Stimulated activated naive CD8-positive, alpha-beta T cell treated with anti-CD3 and anti-CD28 coated beads, Interleukin-15, Interleukin-2, amounts not matched to agents 100 ng/mL and 50 ng/mL, for 24 hours (primary cell): ENCODE results near the gene PTPRQ.

ENCODE experiments used
- H3K27ac Mint-ChIP-seq: one replicate; pipeline ENCODE4 v1.8.0; 2021; ENCODE audit warnings: mild to moderate bottlenecking, mixed read lengths
- H3K27me3 Mint-ChIP-seq: one replicate; pipeline ENCODE4 v1.8.0; 2021; ENCODE audit warnings: mixed read lengths
- H3K36me3 Mint-ChIP-seq: one replicate; pipeline ENCODE4 v1.8.0; 2021; ENCODE audit warnings: low read depth, mixed read lengths
- H3K4me1 Mint-ChIP-seq: one replicate; pipeline ENCODE4 v1.8.0; 2021; ENCODE audit warnings: low read depth, mixed read lengths
- H3K4me3 Mint-ChIP-seq: one replicate; pipeline ENCODE4 v1.8.0; 2021; ENCODE audit warnings: mild to moderate bottlenecking, mixed read lengths
- H3K9me3 Mint-ChIP-seq: one replicate; pipeline ENCODE4 v1.8.0; 2021; ENCODE audit warnings: mixed read lengths

Gene PTPRQ

DNA sequence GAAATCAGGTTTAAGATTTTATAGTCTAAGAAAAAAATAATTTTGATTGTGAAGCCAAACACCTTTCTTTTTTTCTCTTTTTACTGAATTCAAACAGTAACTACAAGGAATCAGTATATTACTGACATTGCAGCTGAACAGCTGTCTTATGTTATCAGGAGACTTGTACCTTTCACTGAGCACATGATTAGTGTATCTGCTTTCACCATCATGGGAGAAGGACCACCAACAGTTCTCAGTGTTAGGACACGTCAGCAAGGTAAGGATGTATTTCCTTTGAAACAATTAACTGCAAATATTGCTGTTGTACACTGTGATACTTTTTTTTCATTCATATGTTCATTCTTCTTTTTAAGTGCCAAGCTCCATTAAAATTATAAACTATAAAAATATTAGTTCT is 50.8 kb downstream of the PTPRQ start:
- H3K27ac Mint-ChIP-seq: no peak overlapping the region
- H3K9me3 Mint-ChIP-seq: peaks cover 1% of the 10 kb centered on the region
- H3K27me3 Mint-ChIP-seq: no peaks in the 10 kb centered on the region
- no peaks in the 10 kb centered on the region for H3K4me1 Mint-ChIP-seq
- no peaks in the 10 kb centered on the region for H3K36me3 Mint-ChIP-seq
- no peak overlapping the region for H3K4me3 Mint-ChIP-seq

DNA sequence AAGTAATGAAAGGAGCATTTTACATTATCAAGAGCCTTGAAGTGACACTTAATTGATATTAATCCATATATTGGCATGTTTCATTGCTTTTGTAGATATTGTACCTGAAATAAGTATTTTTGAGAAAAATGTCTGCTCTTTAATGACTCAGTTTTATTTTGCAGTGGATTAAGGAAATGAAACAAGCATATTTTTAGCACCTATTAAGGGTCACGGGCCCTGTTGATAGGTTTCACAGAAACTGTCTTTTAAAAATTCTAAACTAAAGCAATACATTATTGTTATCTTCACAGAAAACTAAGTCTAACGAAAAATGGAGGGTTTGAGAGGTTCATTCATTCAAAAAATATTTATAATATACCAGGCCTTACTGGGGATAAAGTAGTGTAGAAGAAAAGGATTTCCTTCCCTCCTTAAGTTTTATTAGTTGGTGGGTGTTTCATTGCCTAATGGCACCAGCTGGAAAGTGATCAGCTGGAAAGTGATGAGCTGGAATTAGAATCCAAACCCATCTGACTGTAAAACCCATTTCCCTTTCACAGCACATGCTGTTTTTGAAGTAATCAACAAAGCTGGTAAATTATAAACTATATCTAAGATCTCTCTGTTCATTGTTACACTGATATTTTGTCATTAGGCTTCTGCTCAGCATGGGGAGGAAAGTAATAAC is 54.2 kb downstream of the PTPRQ start:
- no peaks in the 10 kb centered on the region for H3K4me1 Mint-ChIP-seq
- no peak overlapping the region for H3K4me3 Mint-ChIP-seq
- no peaks in the 10 kb centered on the region for H3K9me3 Mint-ChIP-seq
- H3K27ac Mint-ChIP-seq: no peak overlapping the region
- H3K36me3 Mint-ChIP-seq: no peaks in the 10 kb centered on the region
- no peaks in the 10 kb centered on the region for H3K27me3 Mint-ChIP-seq

DNA sequence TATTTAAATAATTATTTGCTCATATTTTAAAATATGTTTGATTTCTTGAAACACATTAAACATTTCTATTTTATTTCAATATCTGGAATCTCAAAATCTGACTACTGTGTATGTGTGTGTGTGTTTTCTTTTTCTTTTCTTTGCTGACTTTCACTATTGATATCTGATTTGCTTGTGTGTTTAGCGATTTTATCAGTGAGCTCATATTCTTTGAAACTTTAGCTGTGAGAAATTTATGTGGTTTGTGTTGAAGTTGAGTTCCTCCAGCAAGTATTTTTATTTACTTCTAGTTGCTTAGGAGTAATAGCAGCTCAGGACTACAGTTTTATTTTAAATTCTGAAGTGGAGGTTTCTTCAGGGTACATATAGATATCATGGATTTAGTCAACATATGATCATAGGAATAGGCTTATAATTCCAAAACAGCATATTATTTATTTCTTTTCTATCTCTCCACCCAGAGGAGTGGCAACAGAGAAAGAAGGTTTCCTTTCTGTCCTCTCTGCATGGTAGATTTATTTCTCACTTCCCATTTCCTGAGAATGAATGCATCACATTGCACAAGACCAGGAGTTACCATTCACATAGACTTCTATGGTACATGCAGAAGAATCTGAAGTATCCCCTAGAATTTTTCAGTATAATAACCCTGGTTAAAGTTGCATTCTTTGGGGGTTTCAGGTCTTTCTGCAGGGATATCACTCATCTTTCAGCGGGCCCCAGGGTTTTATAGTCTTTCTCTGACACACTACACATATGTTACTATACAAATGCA is 60.5 kb downstream of the PTPRQ start:
- H3K9me3 Mint-ChIP-seq: peaks cover 4% of the 10 kb centered on the region
- no peaks in the 10 kb centered on the region for H3K4me1 Mint-ChIP-seq
- no peaks in the 10 kb centered on the region for H3K36me3 Mint-ChIP-seq
- no peak overlapping the region for H3K4me3 Mint-ChIP-seq
- no peaks in the 10 kb centered on the region for H3K27me3 Mint-ChIP-seq
- no peak overlapping the region for H3K27ac Mint-ChIP-seq

DNA sequence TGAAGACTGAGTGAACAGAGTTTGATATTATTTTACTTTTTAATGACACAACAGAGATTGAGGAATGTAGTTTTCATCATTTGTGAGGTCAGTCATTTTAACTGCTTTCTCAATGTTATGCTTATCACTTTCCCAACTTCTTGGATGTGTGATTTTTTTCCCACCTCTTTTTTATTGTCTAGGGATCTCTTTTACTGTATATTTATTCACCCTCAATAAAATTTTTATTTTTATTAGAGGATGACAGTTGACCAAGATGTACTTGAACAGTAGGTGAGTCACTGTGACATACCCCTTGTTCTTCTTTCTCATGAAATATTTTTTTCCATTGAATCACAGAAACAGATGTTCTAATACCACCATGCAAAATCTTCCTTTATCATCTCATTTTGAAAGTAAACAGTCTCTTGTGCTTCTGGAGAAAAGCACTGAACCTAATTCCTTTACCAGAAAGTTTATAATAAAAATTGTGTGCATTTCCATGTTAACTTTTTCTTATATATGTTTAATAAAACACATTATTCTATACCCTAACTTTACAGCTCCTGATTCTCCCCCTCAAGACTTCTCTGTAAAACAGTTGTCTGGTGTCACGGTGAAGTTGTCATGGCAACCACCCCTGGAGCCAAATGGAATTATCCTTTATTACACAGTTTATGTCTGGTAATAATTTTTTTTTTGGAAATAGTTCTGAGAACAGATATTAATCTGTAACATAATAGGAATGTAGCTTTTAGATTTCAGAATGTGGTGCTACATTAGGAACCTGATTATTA is 65.9 kb downstream of the PTPRQ start:
- H3K27me3 Mint-ChIP-seq: no peaks in the 10 kb centered on the region
- H3K36me3 Mint-ChIP-seq: no peaks in the 10 kb centered on the region
- no peak overlapping the region for H3K4me3 Mint-ChIP-seq
- H3K4me1 Mint-ChIP-seq: no peaks in the 10 kb centered on the region
- H3K9me3 Mint-ChIP-seq: no peaks in the 10 kb centered on the region
- H3K27ac Mint-ChIP-seq: no peak overlapping the region

DNA sequence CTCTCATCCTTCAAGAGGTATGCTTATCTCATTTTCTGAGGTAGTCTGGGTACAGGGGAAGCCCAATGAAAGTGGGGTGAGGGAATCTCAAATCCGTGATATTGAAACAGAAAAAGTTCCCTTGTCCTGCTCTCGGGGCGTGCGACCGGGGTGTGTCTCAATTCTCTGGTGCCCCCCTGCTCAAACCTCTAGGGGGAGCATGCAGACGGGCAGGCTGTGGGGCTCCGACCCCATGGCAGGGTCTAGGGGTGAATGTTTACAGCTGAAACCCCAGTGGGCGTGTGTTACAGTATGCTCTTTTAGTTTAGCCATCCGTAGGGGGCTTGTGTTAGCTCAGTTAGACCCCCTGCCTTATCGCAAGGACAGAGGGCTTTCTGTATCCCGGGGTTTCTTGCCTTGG is 68.7 kb downstream of the PTPRQ start:
- Mint-ChIP-seq H3K4me1 (no peaks in the 10 kb centered on the region), H3K4me3 (no peak overlapping the region), H3K9me3 (peaks cover 3% of the 10 kb centered on the region), H3K27me3 (no peaks in the 10 kb centered on the region), H3K36me3 (no peaks in the 10 kb centered on the region), H3K27ac (no peak overlapping the region)

DNA sequence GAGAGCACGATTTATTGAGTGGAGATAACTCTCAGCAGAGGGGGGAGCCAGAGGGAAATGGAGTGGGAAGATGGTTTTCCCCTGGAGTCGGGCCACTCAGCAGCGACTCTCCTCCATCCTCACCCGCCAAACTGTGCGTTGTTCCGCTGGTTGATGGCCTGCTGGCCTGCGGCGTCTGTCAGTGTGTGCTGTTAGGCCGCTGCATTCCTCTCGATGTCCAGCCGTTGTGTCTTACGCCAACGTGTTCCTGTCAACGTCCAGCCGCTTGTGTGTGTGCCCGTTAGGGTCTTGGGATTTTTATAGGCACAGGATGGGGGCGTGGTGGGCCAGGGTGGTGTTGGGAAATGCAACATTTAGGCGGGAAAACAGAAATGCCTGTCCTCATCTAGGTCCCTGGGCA is 69.2 kb downstream of the PTPRQ start:
- no peaks in the 10 kb centered on the region for H3K36me3 Mint-ChIP-seq
- no peaks in the 10 kb centered on the region for H3K27me3 Mint-ChIP-seq
- H3K27ac Mint-ChIP-seq: no peak overlapping the region
- H3K9me3 Mint-ChIP-seq: peaks cover 7% of the 10 kb centered on the region
- no peaks in the 10 kb centered on the region for H3K4me1 Mint-ChIP-seq
- no peak overlapping the region for H3K4me3 Mint-ChIP-seq

DNA sequence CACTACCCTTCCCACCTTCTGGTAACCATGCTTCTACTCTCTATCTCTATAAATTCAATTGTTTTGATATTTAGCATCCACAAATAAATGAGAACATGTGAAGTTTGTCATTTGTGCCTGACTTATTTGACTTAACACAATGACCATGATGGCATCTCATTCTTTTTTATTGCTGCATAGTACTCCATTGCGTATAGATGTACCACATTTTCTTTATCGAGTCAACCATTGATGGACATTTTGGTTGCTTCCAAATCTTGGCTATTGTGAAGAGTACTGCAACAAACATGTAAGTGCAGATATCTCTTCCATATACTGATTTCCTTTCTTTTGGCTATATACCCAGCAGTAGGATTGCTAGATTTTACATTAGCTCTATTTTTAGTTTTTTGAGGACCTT is 73.6 kb downstream of the PTPRQ start:
- H3K9me3 Mint-ChIP-seq: peaks cover 13% of the 10 kb centered on the region
- H3K27ac Mint-ChIP-seq: no peak overlapping the region
- no peaks in the 10 kb centered on the region for H3K27me3 Mint-ChIP-seq
- no peaks in the 10 kb centered on the region for H3K36me3 Mint-ChIP-seq
- H3K4me1 Mint-ChIP-seq: no peaks in the 10 kb centered on the region
- no peak overlapping the region for H3K4me3 Mint-ChIP-seq

DNA sequence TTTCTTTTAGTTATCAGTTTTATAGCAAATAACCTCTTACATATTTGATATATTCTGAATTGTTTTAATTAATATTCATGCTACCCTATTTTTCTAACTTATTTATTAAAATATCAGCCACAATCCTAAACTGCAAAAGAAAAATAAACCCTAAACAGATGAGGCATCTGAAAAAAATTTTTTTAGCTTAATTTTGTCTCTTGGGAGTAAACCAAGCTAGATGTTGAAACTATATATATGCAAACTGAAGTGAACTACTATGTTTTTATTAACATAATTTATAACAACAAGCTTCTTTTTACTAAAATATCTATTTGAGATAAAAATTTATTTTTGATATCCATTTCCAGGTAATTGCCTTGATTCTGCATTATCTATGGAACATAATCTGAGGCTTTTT is 87.6 kb downstream of the PTPRQ start:
- H3K27ac Mint-ChIP-seq: no peak overlapping the region
- no peaks in the 10 kb centered on the region for H3K27me3 Mint-ChIP-seq
- no peaks in the 10 kb centered on the region for H3K36me3 Mint-ChIP-seq
- no peak overlapping the region for H3K4me3 Mint-ChIP-seq
- no peaks in the 10 kb centered on the region for H3K4me1 Mint-ChIP-seq
- no peaks in the 10 kb centered on the region for H3K9me3 Mint-ChIP-seq

DNA sequence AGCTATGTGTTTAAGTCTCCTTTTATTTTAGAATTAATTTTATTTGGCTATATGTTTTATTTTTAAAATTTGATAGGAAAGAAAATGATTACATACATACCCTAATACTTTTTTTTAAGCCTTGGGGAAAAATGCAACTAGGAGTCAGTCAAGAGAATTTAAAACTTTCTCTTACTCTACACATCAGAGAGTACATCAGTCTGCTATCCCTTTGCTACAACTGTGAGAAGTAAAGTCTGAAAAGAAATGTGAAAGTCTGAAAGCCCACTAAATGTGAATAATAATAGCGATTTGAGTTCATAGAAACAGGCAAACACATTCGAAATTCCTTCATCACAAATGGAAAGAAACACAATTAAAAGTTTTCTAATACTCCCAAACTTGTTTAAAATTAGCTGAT is 95.0 kb downstream of the PTPRQ start:
- Mint-ChIP-seq H3K27ac (no peak overlapping the region), H3K4me3 (no peak overlapping the region), H3K4me1 (no peaks in the 10 kb centered on the region), H3K27me3 (no peaks in the 10 kb centered on the region), H3K9me3 (no peaks in the 10 kb centered on the region), H3K36me3 (no peaks in the 10 kb centered on the region)

DNA sequence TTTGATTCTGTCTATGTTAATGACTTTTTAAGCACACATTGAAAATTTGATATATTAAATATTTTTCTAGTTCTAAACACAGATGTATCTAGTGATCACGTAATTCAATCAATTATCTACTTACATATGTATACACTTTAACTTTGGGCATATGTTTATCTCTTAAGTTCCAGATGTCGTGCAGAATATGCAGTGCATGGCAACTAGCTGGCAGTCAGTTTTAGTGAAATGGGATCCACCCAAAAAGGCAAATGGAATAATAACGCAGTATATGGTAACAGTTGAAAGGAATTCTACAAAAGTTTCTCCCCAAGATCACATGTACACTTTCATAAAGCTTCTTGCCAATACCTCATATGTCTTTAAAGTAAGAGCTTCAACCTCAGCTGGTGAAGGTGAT is 105.3 kb downstream of the PTPRQ start:
- Mint-ChIP-seq H3K4me3 (no peak overlapping the region), H3K27ac (no peak overlapping the region), H3K36me3 (no peaks in the 10 kb centered on the region), H3K27me3 (no peaks in the 10 kb centered on the region), H3K4me1 (no peaks in the 10 kb centered on the region), H3K9me3 (no peaks in the 10 kb centered on the region)

DNA sequence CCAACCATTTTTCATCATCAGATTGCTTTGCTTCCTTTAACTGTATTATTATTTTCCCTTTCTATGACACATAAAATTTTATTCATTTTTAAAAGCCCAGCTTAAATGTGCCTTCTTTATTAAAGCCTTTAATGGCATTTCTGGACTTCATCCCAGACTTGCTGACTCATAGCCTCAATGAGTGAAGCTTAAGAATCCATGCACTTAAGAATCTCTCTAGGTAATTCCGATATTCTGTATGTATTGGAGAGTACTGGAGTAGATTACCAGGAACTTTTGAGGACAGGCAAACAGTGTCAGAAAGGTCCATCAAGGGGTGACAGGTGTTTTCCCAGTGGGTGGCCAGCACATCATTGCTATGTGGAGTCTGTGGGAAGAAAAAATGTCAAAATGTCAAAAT is 107.9 kb downstream of the PTPRQ start:
- Mint-ChIP-seq H3K9me3 (no peaks in the 10 kb centered on the region), H3K4me3 (no peak overlapping the region), H3K27me3 (no peaks in the 10 kb centered on the region), H3K36me3 (no peaks in the 10 kb centered on the region), H3K27ac (no peak overlapping the region), H3K4me1 (no peaks in the 10 kb centered on the region)

DNA sequence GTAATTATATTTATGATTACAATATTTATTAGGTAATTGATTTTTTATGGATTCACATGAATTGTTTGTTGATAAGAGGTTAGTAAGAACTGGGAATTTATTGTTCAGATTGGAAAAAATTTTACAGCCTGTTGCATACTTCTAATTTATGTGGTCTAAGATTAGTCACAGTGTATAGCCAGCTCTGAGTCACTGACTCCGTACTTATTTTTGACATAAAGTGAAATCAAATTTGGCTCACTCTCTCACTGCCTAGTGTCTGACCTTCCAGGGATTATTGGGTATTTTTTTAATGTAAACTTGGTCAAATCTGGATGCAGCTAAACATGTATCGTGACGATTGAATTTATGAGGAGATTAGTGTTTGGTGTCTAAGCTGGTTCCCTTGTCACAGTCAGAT is 109.3 kb downstream of the PTPRQ start:
- Mint-ChIP-seq H3K4me1 (no peaks in the 10 kb centered on the region), H3K36me3 (no peaks in the 10 kb centered on the region), H3K27me3 (no peaks in the 10 kb centered on the region), H3K4me3 (no peak overlapping the region), H3K9me3 (no peaks in the 10 kb centered on the region), H3K27ac (no peak overlapping the region)

DNA sequence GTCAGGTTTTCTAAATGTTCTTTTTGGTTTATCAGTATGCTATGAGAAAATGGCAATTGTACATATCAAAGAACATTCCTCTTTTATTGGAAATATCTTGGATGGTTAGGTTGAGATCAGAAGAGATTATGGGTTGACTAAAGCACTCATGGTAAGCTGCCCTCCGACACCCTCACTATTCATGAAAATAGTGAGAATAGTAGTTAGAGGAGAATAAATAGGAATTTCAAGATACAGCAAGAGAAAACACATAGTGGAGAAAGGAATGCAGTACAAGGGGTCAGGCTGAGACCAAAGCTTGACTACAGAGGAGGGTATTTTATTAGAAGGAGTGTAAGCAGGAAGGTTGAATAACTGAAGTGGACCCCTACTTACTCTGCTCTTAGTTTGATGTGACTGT is 112.5 kb downstream of the PTPRQ start:
- H3K4me3 Mint-ChIP-seq: no peak overlapping the region
- H3K4me1 Mint-ChIP-seq: no peaks in the 10 kb centered on the region
- H3K36me3 Mint-ChIP-seq: no peaks in the 10 kb centered on the region
- H3K27ac Mint-ChIP-seq: no peak overlapping the region
- H3K27me3 Mint-ChIP-seq: no peaks in the 10 kb centered on the region
- H3K9me3 Mint-ChIP-seq: no peaks in the 10 kb centered on the region

DNA sequence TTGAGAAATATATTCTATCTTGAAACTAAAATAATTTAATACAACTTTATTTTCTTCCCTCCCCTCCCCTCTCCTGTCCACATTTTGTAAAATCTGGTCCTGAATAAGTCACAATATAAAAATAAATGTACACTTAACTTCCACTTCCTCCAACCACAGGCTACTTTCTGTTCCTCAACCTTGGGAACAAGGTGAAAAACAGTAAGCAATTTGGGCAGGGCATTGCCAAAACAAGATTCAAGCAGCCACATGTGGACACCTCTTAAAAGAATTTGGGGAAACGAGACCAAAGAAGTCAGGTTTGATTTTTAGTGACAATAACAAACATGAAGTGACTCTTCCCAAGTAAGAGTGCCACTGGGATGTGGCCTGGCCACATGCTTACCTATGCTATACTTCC is 115.7 kb downstream of the PTPRQ start:
- Mint-ChIP-seq H3K4me3 (no peak overlapping the region), H3K4me1 (no peaks in the 10 kb centered on the region), H3K27me3 (no peaks in the 10 kb centered on the region), H3K36me3 (no peaks in the 10 kb centered on the region), H3K9me3 (no peaks in the 10 kb centered on the region), H3K27ac (no peak overlapping the region)

DNA sequence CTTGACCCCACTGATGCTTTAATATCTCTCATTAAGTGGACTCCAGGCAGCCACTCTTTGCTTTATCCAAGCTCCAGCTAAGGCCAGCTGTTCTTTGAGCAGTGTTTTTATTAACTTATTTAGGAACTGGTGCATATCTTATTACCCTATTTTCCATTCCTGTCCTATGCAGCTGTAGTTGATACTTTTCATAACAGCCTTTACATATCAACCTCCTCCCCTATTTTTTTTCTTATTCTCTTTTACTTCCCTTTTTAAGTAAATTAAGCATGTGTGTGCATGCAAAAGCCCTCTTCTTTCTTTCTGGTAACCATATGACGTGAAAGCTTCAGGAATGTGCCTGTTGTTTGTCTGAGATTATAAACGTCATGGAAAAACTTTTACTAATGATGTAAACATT is 121.2 kb downstream of the PTPRQ start:
- no peaks in the 10 kb centered on the region for H3K27me3 Mint-ChIP-seq
- H3K36me3 Mint-ChIP-seq: no peaks in the 10 kb centered on the region
- no peaks in the 10 kb centered on the region for H3K4me1 Mint-ChIP-seq
- no peak overlapping the region for H3K27ac Mint-ChIP-seq
- no peak overlapping the region for H3K4me3 Mint-ChIP-seq
- H3K9me3 Mint-ChIP-seq: peaks cover 3% of the 10 kb centered on the region
